ENCODE data around the gene BANK1. TPM values are rescaled to one million over a fixed set of nuclear protein-coding genes. Genes with fewer than 3 reads are reported as not detected.

The BANK1 gene
- total RNA-seq, 2 experiments from 2014 or later: 1.3 to 1.6 TPM

GRCh38 chr4:102036619-102037376 is 246.3 kb downstream of the BANK1 start:
- DNase-seq: no peak
- H3K27me3 Mint-ChIP-seq: no peaks in the 10 kb centered on the region
- H3K4me1 Mint-ChIP-seq: peaks cover 5% of the 10 kb centered on the region

DNA sequence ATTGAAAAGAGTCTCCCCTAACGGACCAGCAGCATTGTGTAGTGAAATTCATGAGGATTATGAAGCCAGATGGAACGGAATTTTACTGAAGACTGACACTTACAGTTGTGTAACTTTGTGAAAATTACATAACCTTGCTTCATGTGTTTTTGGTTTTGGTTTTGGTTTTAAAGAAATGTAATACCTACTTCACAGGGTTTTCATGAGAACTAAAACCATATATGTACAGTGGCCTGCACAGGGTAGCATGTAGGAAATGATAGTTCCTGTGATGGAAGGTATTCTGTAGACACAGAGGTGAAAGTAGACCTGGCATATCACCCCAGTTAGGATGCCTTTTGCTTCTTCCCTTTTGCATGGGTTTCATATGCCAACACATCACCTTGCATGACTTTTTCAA is 247.0 kb downstream of the BANK1 start:
- Mint-ChIP-seq H3K9me3 (no peaks in the 10 kb centered on the region), H3K4me3 (no peak overlapping the region), H3K36me3 (no peaks in the 10 kb centered on the region), H3K27me3 (no peaks in the 10 kb centered on the region), H3K27ac (no peak overlapping the region), H3K4me1 (peaks cover 5% of the 10 kb centered on the region)
- no peak for DNase-seq

More at GRCh38 chr4:102036619-102037376, 246.3 kb downstream of the BANK1 start:
- Mint-ChIP-seq H3K4me3 (no peak overlapping the region), H3K27ac (no peak overlapping the region), H3K9me3 (no peaks in the 10 kb centered on the region), H3K36me3 (no peaks in the 10 kb centered on the region)

DNA sequence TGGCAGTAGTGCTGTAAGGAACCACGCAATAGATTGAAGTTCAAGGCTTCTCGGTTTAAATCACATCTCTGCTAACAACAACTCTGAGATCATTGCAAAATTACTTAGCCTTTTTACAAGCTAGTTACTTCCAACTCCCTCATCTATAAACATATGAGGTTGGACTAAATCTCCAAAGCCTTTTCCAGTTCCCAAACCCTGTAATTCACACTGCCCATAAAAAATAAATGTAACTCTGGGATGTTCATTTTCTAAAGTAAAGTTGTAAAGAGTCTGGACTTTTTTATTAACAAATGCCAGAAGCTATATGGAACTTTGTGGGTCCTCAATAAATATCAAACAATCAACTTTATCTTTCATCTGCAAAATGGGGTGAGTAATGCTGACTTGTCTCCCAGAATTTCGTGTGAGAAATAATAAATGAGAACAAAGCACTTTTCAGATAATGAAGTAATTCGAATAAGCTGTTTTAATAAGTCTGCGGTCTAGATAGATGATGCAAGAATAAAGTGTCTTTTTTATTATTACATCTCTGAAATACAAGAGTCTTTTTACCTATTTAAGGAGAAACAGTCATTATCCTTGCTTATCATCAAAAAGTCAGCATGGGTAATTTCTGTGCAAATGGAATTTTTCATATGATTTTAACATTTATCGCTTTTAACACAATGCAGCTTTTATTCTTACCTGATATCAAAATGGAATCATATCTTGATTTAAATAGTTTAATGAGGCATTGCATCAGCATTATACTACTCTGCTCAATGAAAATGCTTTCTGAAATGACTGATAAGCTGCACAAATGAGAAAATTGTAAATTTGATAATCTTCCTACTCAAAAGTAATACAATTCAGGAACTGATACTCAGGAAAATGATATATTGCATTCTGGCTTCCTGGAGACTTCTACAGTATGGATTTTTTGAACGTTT is 252.6 kb downstream of the BANK1 start:
- Mint-ChIP-seq H3K36me3 (no peaks in the 10 kb centered on the region), H3K4me1 (no peaks in the 10 kb centered on the region), H3K27me3 (no peaks in the 10 kb centered on the region), H3K9me3 (no peaks in the 10 kb centered on the region), H3K27ac (no peak overlapping the region), H3K4me3 (no peak overlapping the region)
- no peak for DNase-seq

GRCh38 chr4:102047616-102048015 is 257.1 kb downstream of the BANK1 start:
- no peak for DNase-seq
- Mint-ChIP-seq H3K27ac (no peak overlapping the region), H3K4me1 (peaks cover under 1% of the 10 kb centered on the region), H3K9me3 (no peaks in the 10 kb centered on the region), H3K4me3 (no peak overlapping the region), H3K27me3 (peaks cover 2% of the 10 kb centered on the region), H3K36me3 (no peaks in the 10 kb centered on the region)

DNA sequence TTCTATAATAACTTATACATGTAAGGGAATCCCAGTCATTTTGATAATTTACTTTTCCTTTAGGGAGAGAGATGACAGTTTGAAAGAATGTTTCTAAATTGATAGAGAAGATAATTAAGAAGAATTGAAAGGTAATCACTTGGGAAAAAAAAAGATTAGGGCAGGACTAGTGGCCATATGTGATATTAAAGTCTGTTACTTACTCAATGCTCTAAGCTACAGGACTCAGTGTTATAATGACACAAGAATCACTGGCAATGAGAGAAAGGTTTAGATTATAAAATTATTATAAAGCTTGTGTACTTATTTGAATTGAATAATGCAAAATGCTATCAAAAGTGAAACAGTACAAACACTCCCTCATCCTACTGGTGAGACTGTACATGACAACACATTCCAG is 265.3 kb downstream of the BANK1 start:
- DNase-seq: no peak
- no peak overlapping the region for H3K4me3 Mint-ChIP-seq
- no peak overlapping the region for H3K27ac Mint-ChIP-seq
- H3K27me3 Mint-ChIP-seq: peaks cover 8% of the 10 kb centered on the region
- H3K9me3 Mint-ChIP-seq: no peaks in the 10 kb centered on the region
- no peaks in the 10 kb centered on the region for H3K36me3 Mint-ChIP-seq
- H3K4me1 Mint-ChIP-seq: peaks cover 6% of the 10 kb centered on the region

- H3K9me3 Mint-ChIP-seq: no peaks in the 10 kb centered on the region
- H3K4me1 Mint-ChIP-seq: peaks cover 6% of the 10 kb centered on the region
- peaks cover 8% of the 10 kb centered on the region for H3K27me3 Mint-ChIP-seq
- H3K27ac Mint-ChIP-seq: no peak overlapping the region
- H3K36me3 Mint-ChIP-seq: no peaks in the 10 kb centered on the region
- H3K4me3 Mint-ChIP-seq: no peak overlapping the region
- no peak for DNase-seq
These were observed 266.6 kb downstream of the BANK1 start for GRCh38 chr4:102057122-102057521.

GRCh38 chr4:102061133-102061532 is 270.6 kb downstream of the BANK1 start:
- Mint-ChIP-seq H3K9me3 (no peaks in the 10 kb centered on the region), H3K36me3 (no peaks in the 10 kb centered on the region), H3K4me3 (no peak overlapping the region), H3K27me3 (no peaks in the 10 kb centered on the region), H3K27ac (no peak overlapping the region), H3K4me1 (no peaks in the 10 kb centered on the region)
- DNase-seq: no peak

DNA sequence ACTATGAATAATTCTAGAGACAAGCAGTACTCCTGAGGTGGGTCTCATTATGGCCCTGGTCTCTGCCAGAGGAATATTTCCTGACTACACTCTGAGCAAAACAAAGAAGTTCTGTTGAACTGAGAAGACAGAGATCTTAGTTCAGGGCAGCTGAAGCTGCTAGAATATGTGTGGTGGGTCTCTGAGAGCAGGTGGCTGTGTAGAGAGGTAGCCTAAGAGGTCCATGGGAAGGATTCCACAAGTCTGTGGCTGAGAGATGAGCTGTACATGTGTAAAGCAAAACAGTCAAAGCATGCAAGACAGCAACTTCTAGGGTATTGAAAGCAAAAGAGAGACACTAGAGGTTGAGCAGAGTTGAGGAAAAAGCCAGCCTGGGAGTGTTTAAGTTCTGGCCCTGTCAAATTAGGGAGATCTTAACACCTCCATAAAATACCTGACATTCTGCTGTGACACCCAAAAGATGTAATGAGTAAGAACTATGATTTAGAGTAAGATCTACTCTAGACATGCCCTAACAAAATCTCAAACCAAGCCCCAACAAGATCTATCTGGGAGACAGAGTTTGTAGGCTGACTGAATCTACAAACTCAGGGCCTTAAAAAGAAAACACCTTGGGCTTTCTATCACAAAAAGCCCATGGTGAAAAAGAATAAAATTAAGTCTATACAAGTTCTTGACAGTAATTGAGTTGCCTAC is 274.4 kb downstream of the BANK1 start:
- Mint-ChIP-seq H3K27ac (no peak overlapping the region), H3K4me1 (no peaks in the 10 kb centered on the region), H3K4me3 (no peak overlapping the region), H3K36me3 (no peaks in the 10 kb centered on the region), H3K9me3 (peaks cover 2% of the 10 kb centered on the region), H3K27me3 (no peaks in the 10 kb centered on the region)
- no peak for DNase-seq

DNA sequence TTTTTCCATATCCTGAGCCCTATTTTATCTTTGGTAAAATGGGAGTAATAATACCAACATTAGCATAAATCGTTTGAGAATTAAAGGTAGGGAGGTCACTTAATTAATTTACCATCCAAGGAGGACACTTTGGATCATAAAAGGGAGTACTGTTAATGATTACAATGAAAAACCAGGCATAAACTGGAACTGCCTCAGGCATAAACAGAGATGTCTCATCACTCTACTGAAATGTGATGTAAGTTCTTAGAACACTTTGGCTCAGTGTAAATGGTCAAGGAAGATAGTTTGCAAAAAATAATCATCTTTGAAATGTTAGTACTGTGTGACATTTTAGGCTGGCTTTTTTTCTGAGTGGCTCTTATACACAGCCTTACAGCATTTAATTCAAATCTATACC is 286.1 kb downstream of the BANK1 start:
- no peaks in the 10 kb centered on the region for H3K27me3 Mint-ChIP-seq
- H3K4me1 Mint-ChIP-seq: no peaks in the 10 kb centered on the region
- no peaks in the 10 kb centered on the region for H3K36me3 Mint-ChIP-seq
- no peaks in the 10 kb centered on the region for H3K9me3 Mint-ChIP-seq
- DNase-seq: no peak
- no peak overlapping the region for H3K27ac Mint-ChIP-seq
- no peak overlapping the region for H3K4me3 Mint-ChIP-seq

GRCh38 chr4:102080184-102080583 is 289.7 kb downstream of the BANK1 start:
- Mint-ChIP-seq H3K36me3 (no peaks in the 10 kb centered on the region), H3K4me1 (no peaks in the 10 kb centered on the region), H3K4me3 (no peak overlapping the region), H3K27me3 (no peaks in the 10 kb centered on the region), H3K27ac (no peak overlapping the region), H3K9me3 (no peaks in the 10 kb centered on the region)
- DNase-seq: no peak

DNA sequence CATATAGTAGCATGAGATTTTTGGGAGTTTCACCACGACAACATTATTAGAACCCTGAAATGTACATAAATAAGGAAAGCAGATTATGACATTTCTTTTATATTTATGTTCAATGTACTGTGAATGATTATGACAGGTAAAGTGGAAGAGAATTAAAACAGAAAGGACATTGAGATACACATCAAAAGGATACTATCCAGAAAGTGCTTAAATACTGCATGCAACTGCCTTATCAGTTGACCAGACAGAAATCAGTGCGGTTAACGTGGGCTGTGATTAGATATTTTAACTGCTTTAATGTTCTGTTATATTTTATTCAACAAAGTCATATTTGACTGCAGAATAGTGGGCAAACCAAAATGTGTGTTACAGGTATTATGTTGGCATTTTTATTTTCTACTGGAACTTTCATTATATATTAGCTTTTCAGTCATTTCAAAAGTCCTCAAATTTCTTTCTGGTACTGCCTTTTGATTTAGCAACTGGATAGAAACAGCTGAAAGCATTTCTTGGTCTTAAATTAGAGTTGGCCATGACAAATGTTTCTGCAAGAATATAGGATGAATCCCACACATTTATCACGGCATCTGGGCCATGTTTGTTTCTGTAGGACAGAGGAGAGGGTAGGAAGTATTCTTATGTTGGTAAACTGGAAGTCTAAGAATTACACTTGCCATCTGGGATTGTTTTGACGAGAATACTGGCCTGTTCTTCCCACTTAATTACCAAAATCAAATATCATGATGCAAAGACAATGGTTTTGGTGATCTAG is 299.5 kb downstream of the BANK1 start:
- Mint-ChIP-seq H3K4me3 (no peak overlapping the region), H3K36me3 (no peaks in the 10 kb centered on the region), H3K4me1 (no peaks in the 10 kb centered on the region), H3K9me3 (peaks cover 10% of the 10 kb centered on the region), H3K27me3 (no peaks in the 10 kb centered on the region), H3K27ac (no peak overlapping the region)
- no peak for DNase-seq

- no peak overlapping the region for H3K27ac Mint-ChIP-seq
- no peak for DNase-seq
- H3K4me3 Mint-ChIP-seq: no peak overlapping the region
- H3K27me3 Mint-ChIP-seq: no peaks in the 10 kb centered on the region
- H3K36me3 Mint-ChIP-seq: no peaks in the 10 kb centered on the region
- H3K4me1 Mint-ChIP-seq: no peaks in the 10 kb centered on the region
- H3K9me3 Mint-ChIP-seq: peaks cover 10% of the 10 kb centered on the region
These were observed 301.1 kb downstream of the BANK1 start for GRCh38 chr4:102091656-102092055.

DNA sequence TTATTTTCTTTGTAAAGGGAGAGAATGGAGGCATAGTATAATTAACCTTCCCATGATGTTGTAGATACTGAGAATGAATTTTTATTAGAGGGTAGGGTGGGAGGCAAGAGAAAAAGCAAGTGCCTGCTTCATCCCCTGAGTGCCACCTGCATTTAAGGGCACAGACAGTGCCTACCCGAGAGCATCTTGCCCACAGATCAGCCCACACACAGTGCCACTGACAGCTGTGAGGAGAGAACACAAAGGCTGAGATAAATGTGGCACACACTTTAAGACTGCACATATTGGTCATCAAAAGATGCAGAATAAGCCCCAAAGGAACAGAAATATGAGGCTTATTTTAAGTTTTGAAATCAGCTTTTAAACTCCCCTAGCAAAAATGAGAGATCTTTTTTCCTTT is 304.0 kb downstream of the BANK1 start:
- Mint-ChIP-seq H3K27me3 (no peaks in the 10 kb centered on the region), H3K27ac (no peak overlapping the region), H3K36me3 (no peaks in the 10 kb centered on the region), H3K4me1 (no peaks in the 10 kb centered on the region), H3K9me3 (peaks cover 3% of the 10 kb centered on the region), H3K4me3 (no peak overlapping the region)
- DNase-seq: no peak

DNA sequence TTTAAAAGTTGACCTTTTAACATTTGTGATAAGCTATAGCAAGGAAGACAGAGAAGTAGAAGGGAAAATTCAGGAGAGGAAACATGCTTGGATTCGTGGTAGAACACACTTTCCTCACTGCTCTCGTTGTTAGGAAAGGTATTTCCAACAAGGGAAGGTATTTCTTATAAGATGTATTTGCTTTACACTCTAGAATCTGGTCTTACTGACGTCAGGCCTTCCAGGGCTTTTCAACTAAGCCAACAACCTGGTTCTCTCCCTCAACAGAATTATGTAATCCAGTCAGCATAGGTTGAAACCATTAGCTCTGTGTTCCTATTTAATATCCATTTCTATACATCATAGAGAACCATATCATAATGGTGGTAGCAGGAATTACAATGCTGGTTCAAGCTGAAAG is 312.8 kb downstream of the BANK1 start:
- no peaks in the 10 kb centered on the region for H3K27me3 Mint-ChIP-seq
- H3K9me3 Mint-ChIP-seq: peaks cover 20% of the 10 kb centered on the region
- no peaks in the 10 kb centered on the region for H3K4me1 Mint-ChIP-seq
- no peak for DNase-seq
- peaks cover 2% of the 10 kb centered on the region for H3K36me3 Mint-ChIP-seq
- H3K27ac Mint-ChIP-seq: no peak overlapping the region
- H3K4me3 Mint-ChIP-seq: no peak overlapping the region

Measured in activated naive CD8-positive, alpha-beta T cell treated with anti-CD3 and anti-CD28 coated beads for 36 hours (primary cell).